ENCODE measurements around the gene ARAP3. TPM values are rescaled to one million over a fixed set of nuclear protein-coding genes. Genes with fewer than 3 reads are reported as not detected.

ARAP3 gene
- 10.1 and 11.5 TPM in 2 replicates for total RNA-seq

GRCh38 chr5:141681695-141682641, at the start of gene ARAP3:
Gene ARAP3 (minus strand): TSS chr5:141682230. CDS start chr5:141680486, 1,744 bp downstream.

GRCh38 chr5:141650851-141651727, 30.9 kb downstream of the ARAP3 start, which contains the start of gene FCHSD1:
Gene FCHSD1 (minus strand): TSS chr5:141651418. CDS start chr5:141651368, 50 bp downstream.

GRCh38 chr5:141636413-141637122, 45.5 kb downstream of the ARAP3 start, which contains the start of the genes HDAC3 and RELL2:
Gene HDAC3 (minus strand): TSS chr5:141636849. CDS start chr5:141636790, 59 bp downstream.
Gene RELL2 (plus strand): TSS chr5:141636997. CDS start chr5:141638226, 1,229 bp downstream.

GRCh38 chr5:141618804-141619554, 63.1 kb downstream of the ARAP3 start, which contains the start of gene DIAPH1:
Gene DIAPH1 (minus strand): TSS chr5:141619000. CDS start chr5:141618914, 86 bp downstream.

Other genes with a start within 250 kb of the ARAP3 start
- gene PCDHGC3, start 206.3 kb downstream of the ARAP3 start, total RNA-seq, result 38.6 TPM in 2 replicates
- under 0.01 and 0.58 TPM in 2 replicates for gene PCDHGC4, start 197.2 kb downstream of the ARAP3 start, total RNA-seq
- gene PCDHGC5, start 193.1 kb downstream of the ARAP3 start, total RNA-seq, result 0.71 and 1.2 TPM in 2 replicates
- 36.6 and 46.8 TPM in 2 replicates for gene DIAPH1, start 63.2 kb downstream of the ARAP3 start, total RNA-seq
- gene HDAC3, start 45.4 kb downstream of the ARAP3 start, total RNA-seq, result 55.1 and 67.2 TPM in 2 replicates
- 3.5 and 6.2 TPM in 2 replicates for gene RELL2, start 45.2 kb downstream of the ARAP3 start, total RNA-seq
- 23.6 and 32.6 TPM in 2 replicates for gene FCHSD1, start 30.8 kb downstream of the ARAP3 start, total RNA-seq
- not detected in 2 replicates for gene PCDH1, start 196.2 kb upstream of the ARAP3 start, total RNA-seq
- gene DELE1, start 241.6 kb upstream of the ARAP3 start, total RNA-seq, result 34.9 and 46.6 TPM in 2 replicates